HepG2 (cell line): Measurements from ENCODE around the gene TRIM44. TPM values are rescaled to one million over a fixed set of nuclear protein-coding genes. Genes with fewer than 3 reads are reported as not detected.

Experiments used
- BRCA1 ChIP-seq: sonication (generic); formaldehyde crosslinking; IDR thresholded peaks from 2 replicates; pipeline ENCODE4 v1.4.0; 2020; ENCODE audit warnings: missing genetic modification reagents
- CEBPB ChIP-seq: IDR thresholded peaks from 2 replicates; pipeline ENCODE4 v1.6.1; 2011; ENCODE audit warnings: low read depth, low read length, improper control_type of control experiment, borderline replicate concordance
- CREBL2 ChIP-seq: sonication (generic); formaldehyde crosslinking; IDR thresholded peaks from 2 replicates; pipeline ENCODE4 v1.8.1; 2023; ENCODE audit warnings: missing genetic modification reagents, mild to moderate bottlenecking, borderline replicate concordance
- FOXP1 ChIP-seq, 2 experiments: fragments of 450-650 bp in 1 of 2; IDR thresholded peaks; 2 replicates each; pipeline ENCODE4 v1.6.1; 2017 to 2018; ENCODE audit warnings: antibody characterized with exemption in 1 of 2
- HIVEP1 ChIP-seq: sonication (generic); formaldehyde crosslinking; IDR thresholded peaks from 2 replicates; pipeline ENCODE4 v1.4.0; 2020; ENCODE audit warnings: mild to moderate bottlenecking, missing genetic modification reagents
- MAF1 ChIP-seq: sonication (generic); formaldehyde crosslinking; IDR thresholded peaks from 2 replicates; pipeline ENCODE4 v1.5.0; 2020; ENCODE audit warnings: missing genetic modification reagents, borderline replicate concordance
- NR2C2 ChIP-seq: sonication (generic); formaldehyde crosslinking; IDR thresholded peaks from 2 replicates; pipeline ENCODE4 v1.4.0; 2020; ENCODE audit warnings: missing genetic modification reagents, mild to moderate bottlenecking, moderate library complexity, borderline replicate concordance
- PAX8 ChIP-seq: sonication (generic); formaldehyde crosslinking; IDR thresholded peaks from 2 replicates; pipeline ENCODE4 v1.8.0; 2022; ENCODE audit warnings: mild to moderate bottlenecking, missing genetic modification reagents, borderline replicate concordance
- PRDM15 ChIP-seq: sonication (generic); formaldehyde crosslinking; IDR thresholded peaks from 2 replicates; pipeline ENCODE4 v1.4.0; 2020; ENCODE audit warnings: missing genetic modification reagents
- REPIN1 ChIP-seq: sonication (generic); formaldehyde crosslinking; IDR thresholded peaks from 2 replicates; pipeline ENCODE4 v1.8.0; 2022; ENCODE audit warnings: missing genetic modification reagents, low read depth, mild to moderate bottlenecking, borderline replicate concordance
- TBL1XR1 ChIP-seq: fragments of 150-350 bp; IDR thresholded peaks from 2 replicates; pipeline ENCODE4 v1.6.1; 2014; ENCODE audit warnings: borderline replicate concordance, low read length; ENCODE audit not compliant: partially characterized antibody
- XRCC5 ChIP-seq: fragments of 200-400 bp; formaldehyde crosslinking; optimal IDR thresholded peaks from 2 replicates; pipeline ENCODE3; 2017; ENCODE audit warnings: mild to moderate bottlenecking, low read length
- ZIK1 ChIP-seq: sonication (generic); formaldehyde crosslinking; IDR thresholded peaks from 2 replicates; pipeline ENCODE4 v1.5.0; 2020; ENCODE audit warnings: mild to moderate bottlenecking, low read depth, missing genetic modification reagents, borderline replicate concordance
- ZNF251 ChIP-seq: sonication (generic); formaldehyde crosslinking; IDR thresholded peaks from 2 replicates; pipeline ENCODE4 v1.9.0; 2021; ENCODE audit warnings: mild to moderate bottlenecking, missing genetic modification reagents
- ZNF329 ChIP-seq: sonication (generic); formaldehyde crosslinking; IDR thresholded peaks from 2 replicates; pipeline ENCODE4 v1.9.0; 2021; ENCODE audit warnings: low read depth, mild to moderate bottlenecking, missing genetic modification reagents
- ZNF547 ChIP-seq: sonication (generic); formaldehyde crosslinking; IDR thresholded peaks from 2 replicates; pipeline ENCODE4 v1.5.1; 2020; ENCODE audit warnings: mild to moderate bottlenecking, missing genetic modification reagents
- ZNF562 ChIP-seq: sonication (generic); formaldehyde crosslinking; IDR thresholded peaks from 2 replicates; pipeline ENCODE4 v1.8.0; 2022; ENCODE audit warnings: missing genetic modification reagents, borderline replicate concordance
- ZNF605 ChIP-seq: sonication (generic); formaldehyde crosslinking; IDR thresholded peaks from 2 replicates; pipeline ENCODE4 v1.8.0; 2022; ENCODE audit warnings: mild to moderate bottlenecking, missing genetic modification reagents
- ZNF782 ChIP-seq: sonication (generic); formaldehyde crosslinking; IDR thresholded peaks from 2 replicates; pipeline ENCODE4 v1.4.0; 2020; ENCODE audit warnings: missing genetic modification reagents, mild to moderate bottlenecking, borderline replicate concordance
- polyA plus RNA-seq, 8 experiments: library from polyadenylated mRNA; depleted of rRNA in 3 of 8; stranded (reverse) in 7 of 8; unstranded in 1 of 8; fragments of >200 nt; fragmentation: Illumina TruSeq in 4 of 8; extraction: Trizol in 4 of 8; gene quantifications; 2 replicates each; pipeline versions ENCODE4 v1.2.1 to v1.2.3, GENCODE V29; 2011 to 2016; ENCODE audit warnings: low read depth in 4 of 8, missing spikeins in 1 of 8, mixed read lengths in 1 of 8; ENCODE audit not compliant: insufficient read depth in 1 of 8
- total RNA-seq, 5 experiments: library from RNA; depleted of rRNA; stranded (reverse); fragments of >200 nt; fragmentation: Illumina TruSeq; extraction: Trizol; gene quantifications; 2 replicates each; pipeline ENCODE4 v1.2.3, GENCODE V29; 2016; ENCODE audit warnings: low read depth in 1 of 5
- TF ChIP-seq, protein P1 (sequence below): sonication (generic); formaldehyde crosslinking; IDR thresholded peaks from 2 replicates; pipeline ENCODE4 v1.4.0; 2020; ENCODE audit warnings: missing genetic modification reagents
- TF ChIP-seq, protein P2 (sequence below): sonication (generic); formaldehyde crosslinking; conservative IDR thresholded peaks from 2 replicates; pipeline ENCODE4 v1.8.0; 2022; ENCODE audit warnings: mild to moderate bottlenecking, moderate library complexity, missing genetic modification reagents

The TRIM44 gene
- total and polyA plus RNA-seq, 2 of the 13 experiments (the other 11 are each of a cell fraction or from before 2014, with no cell fraction given): 22.7 to 50.3 TPM

- TF ChIP-seq CEBPB (no peak), HIVEP1 (CRISPR knock-in tag) (peak; percentile 89), FOXP1 (IDR thresholded peaks at IDR 0.05) (peak; percentile 51; the same call in 1 of the 2 replicates), FOXP1 (CRISPR knock-in tag; IDR thresholded peaks at IDR 0.05) (peak; percentile 94), NR2C2 (CRISPR knock-in tag) (no peak), ZNF329 (CRISPR knock-in tag) (no peak), ZIK1 (CRISPR knock-in tag) (0 out of 2 replicates have a peak, but pooled peaks have one; percentile 5), XRCC5 (peak; percentile 61), ZNF251 (CRISPR knock-in tag) (no peak), ZNF547 (CRISPR knock-in tag) (no peak), ZNF605 (CRISPR knock-in tag) (no peak; the same call in 1 of the 2 replicates), REPIN1 (CRISPR knock-in tag) (no peak; the same call in 1 of the 2 replicates), ZNF562 (CRISPR knock-in tag) (no peak), TBL1XR1 (peak; percentile 81), PAX8 (no peak), PRDM15 (CRISPR knock-in tag) (no peak), CREBL2 (CRISPR knock-in tag) (no peak), BRCA1 (CRISPR knock-in tag) (no peak), ZNF782 (CRISPR knock-in tag) (no peak), MAF1 (CRISPR knock-in tag) (no peak)
- TF ChIP-seq, protein P1, sequence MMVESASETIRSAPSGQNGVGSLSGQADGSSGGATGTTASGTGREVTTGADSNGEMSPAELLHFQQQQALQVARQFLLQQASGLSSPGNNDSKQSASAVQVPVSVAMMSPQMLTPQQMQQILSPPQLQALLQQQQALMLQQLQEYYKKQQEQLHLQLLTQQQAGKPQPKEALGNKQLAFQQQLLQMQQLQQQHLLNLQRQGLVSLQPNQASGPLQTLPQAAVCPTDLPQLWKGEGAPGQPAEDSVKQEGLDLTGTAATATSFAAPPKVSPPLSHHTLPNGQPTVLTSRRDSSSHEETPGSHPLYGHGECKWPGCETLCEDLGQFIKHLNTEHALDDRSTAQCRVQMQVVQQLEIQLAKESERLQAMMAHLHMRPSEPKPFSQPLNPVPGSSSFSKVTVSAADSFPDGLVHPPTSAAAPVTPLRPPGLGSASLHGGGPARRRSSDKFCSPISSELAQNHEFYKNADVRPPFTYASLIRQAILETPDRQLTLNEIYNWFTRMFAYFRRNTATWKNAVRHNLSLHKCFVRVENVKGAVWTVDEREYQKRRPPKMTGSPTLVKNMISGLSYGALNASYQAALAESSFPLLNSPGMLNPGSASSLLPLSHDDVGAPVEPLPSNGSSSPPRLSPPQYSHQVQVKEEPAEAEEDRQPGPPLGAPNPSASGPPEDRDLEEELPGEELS (CRISPR knock-in tag): peak; percentile 96
- TF ChIP-seq, protein P2, sequence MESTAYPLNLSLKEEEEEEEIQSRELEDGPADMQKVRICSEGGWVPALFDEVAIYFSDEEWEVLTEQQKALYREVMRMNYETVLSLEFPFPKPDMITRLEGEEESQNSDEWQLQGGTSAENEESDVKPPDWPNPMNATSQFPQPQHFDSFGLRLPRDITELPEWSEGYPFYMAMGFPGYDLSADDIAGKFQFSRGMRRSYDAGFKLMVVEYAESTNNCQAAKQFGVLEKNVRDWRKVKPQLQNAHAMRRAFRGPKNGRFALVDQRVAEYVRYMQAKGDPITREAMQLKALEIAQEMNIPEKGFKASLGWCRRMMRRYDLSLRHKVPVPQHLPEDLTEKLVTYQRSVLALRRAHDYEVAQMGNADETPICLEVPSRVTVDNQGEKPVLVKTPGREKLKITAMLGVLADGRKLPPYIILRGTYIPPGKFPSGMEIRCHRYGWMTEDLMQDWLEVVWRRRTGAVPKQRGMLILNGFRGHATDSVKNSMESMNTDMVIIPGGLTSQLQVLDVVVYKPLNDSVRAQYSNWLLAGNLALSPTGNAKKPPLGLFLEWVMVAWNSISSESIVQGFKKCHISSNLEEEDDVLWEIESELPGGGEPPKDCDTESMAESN (CRISPR knock-in tag): peak; percentile 39; the same call in 1 of the 2 replicates
Observed at GRCh38 chr11:35662061-35662648, 420 bp upstream of the TRIM44 start (continued).
